GM18508 (cell line): ENCODE measurements around the gene BLOC1S3.

Source experiments
- ATAC-seq: cut with Tn5 transposase; IDR thresholded peaks from one replicate; pipeline ENCODE4 v1.9.1; 2021; ENCODE audit warnings: moderate number of reproducible peaks; ENCODE audit not compliant: insufficient read depth, unreplicated experiment

Gene BLOC1S3

GRCh38 chr19:45160870-45161737 lies 17.5 kb upstream of the BLOC1S3 start, which contains the start of gene NKPD1:
Gene NKPD1 (minus strand): TSS chr19:45160982. CDS start chr19:45160150, 832 bp downstream.
- ATAC-seq, result no peak

- no peak for ATAC-seq
Observed at GRCh38 chr19:45161738-45162607, 16.6 kb upstream of the BLOC1S3 start.

GRCh38 chr19:45162608-45163143 lies 15.9 kb upstream of the BLOC1S3 start:
- ATAC-seq, result no peak

GRCh38 chr19:45163156-45163555 lies 15.4 kb upstream of the BLOC1S3 start:
- ATAC-seq, result no peak

- ATAC-seq, result no peak
Observed at GRCh38 chr19:45163751-45164460, 14.7 kb upstream of the BLOC1S3 start.

GRCh38 chr19:45164577-45165335 lies 13.8 kb upstream of the BLOC1S3 start:
- peak; percentile 58 for ATAC-seq

GRCh38 chr19:45166723-45167252 lies 11.8 kb upstream of the BLOC1S3 start:
- ATAC-seq, result no peak

- ATAC-seq, result no peak
Observed at GRCh38 chr19:45168767-45169351, 9.7 kb upstream of the BLOC1S3 start.

- ATAC-seq, result no peak
Observed at GRCh38 chr19:45169602-45170001, 9.0 kb upstream of the BLOC1S3 start.

GRCh38 chr19:45170146-45171106 lies 8.2 kb upstream of the BLOC1S3 start:
- ATAC-seq, result no peak

- ATAC-seq, result no peak
Observed at GRCh38 chr19:45171211-45171623, 7.4 kb upstream of the BLOC1S3 start.

- no peak for ATAC-seq
Observed at GRCh38 chr19:45172173-45172572, 6.4 kb upstream of the BLOC1S3 start.

- ATAC-seq, result no peak
Observed at GRCh38 chr19:45172611-45173208, 5.9 kb upstream of the BLOC1S3 start.

- ATAC-seq, result no peak
Observed at GRCh38 chr19:45173816-45174215, 4.8 kb upstream of the BLOC1S3 start.

- no peak for ATAC-seq
Observed at GRCh38 chr19:45175515-45176345, 2.9 kb upstream of the BLOC1S3 start.

GRCh38 chr19:45177817-45178261 lies 745 bp upstream of the BLOC1S3 start, which contains the start of gene TRAPPC6A:
Gene TRAPPC6A (minus strand): TSS chr19:45178237. CDS start chr19:45178218, 19 bp downstream.
- ATAC-seq, result no peak
